Measurements from ENCODE around the gene ARHGEF9.

Gene ARHGEF9

DNA sequence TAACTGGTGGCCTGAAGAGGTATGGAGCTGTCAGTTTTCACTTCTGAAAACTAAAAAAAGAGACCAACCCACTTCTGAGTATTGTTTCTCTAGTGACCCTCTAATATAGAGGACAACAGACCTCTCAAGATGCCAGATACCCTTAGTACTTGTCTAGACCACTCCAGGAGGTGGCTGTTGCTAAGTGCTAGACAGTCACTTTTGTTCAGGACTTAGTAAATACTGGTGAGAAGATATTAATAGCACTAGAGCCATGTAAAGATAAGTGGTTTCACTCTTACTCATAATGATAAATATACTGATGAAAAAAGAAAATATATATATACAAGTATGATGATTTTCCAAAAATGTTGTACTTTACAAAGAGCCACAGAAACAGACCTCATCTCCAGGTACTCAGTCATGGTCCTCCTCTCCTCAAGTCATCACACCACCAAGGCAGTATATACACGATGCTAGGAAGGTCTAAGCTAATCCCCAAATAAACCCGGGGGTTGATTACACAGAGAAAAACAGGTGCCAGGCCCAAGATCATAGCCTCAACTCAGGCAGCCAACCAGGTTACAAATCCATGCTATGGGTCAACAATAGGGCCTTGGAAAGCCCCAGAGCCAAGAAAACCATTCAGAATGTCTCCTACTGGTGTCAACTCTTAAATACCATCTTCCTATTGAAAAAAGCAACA lies 66.9 kb downstream of the ARHGEF9 start:
- Histone ChIP-seq H3K4me1 (ENCODE audit: control insufficient read depth, insufficient read depth, low read length) (no peaks in the 10 kb centered on the region), H3K9me3 (ENCODE audit: control insufficient read depth, insufficient read depth, low read length) (peaks cover 34% of the 10 kb centered on the region), H3K4me3 (ENCODE audit: low read depth, low read length) (no peak overlapping the region), H3K36me3 (ENCODE audit: control insufficient read depth, insufficient read depth, low read length) (peaks cover 22% of the 10 kb centered on the region), H3K9ac (ENCODE audit: low read depth, low read length) (no peak overlapping the region), H3K27ac (ENCODE audit: low read depth, low read length) (no peak overlapping the region), H3K27me3 (ENCODE audit: control insufficient read depth, insufficient read depth, low read length) (no peaks in the 10 kb centered on the region)

DNA sequence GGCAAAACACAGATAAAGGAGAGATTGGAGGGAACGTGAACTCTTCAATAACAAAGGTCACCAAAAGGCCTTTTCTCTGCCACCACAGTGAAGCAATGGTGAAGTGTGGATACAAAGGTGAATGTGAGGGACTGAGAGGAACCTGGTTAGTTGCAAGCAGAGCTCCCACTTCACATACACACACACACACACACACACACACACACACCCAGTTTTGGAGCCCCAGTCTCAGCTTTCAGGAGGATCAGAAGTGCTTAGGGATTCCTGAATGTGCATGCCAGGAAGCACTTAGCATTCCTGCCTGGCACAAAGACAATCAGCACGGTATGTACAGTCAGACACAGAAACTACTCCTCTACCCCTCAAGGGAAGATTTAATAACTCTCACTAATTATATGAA lies 71.5 kb downstream of the ARHGEF9 start:
- H3K4me3 ChIP-seq (ENCODE audit: low read depth, low read length): no peak overlapping the region
- H3K9ac ChIP-seq (ENCODE audit: low read depth, low read length): no peak overlapping the region
- H3K27me3 ChIP-seq (ENCODE audit: control insufficient read depth, insufficient read depth, low read length): no peaks in the 10 kb centered on the region
- peaks cover 32% of the 10 kb centered on the region; the same call in 1 of the 2 replicates for H3K9me3 ChIP-seq (ENCODE audit: control insufficient read depth, insufficient read depth, low read length)
- peaks cover 5% of the 10 kb centered on the region; the same call in 1 of the 2 replicates for H3K36me3 ChIP-seq (ENCODE audit: control insufficient read depth, insufficient read depth, low read length)
- no peaks in the 10 kb centered on the region for H3K4me1 ChIP-seq (ENCODE audit: control insufficient read depth, insufficient read depth, low read length)
- H3K27ac ChIP-seq (ENCODE audit: low read depth, low read length): no peak overlapping the region

DNA sequence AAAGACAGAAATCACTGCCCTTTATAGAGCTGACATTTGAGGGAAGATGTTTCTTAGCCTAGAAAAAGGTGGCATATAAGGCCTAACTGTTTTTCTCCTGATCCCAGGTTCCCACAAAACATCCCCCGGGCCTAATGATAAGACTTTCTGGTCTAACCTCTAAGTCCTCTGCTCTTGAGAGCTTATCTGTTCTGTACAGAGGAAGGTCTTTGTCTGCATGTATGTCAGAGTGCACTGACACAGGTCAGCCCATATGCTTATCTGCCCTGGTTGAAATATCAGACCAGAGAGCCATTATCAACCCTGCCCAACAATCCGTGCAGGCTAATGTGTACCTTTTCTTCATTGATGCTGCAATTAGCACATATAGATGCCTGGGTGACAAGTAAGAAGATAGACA lies 76.2 kb downstream of the ARHGEF9 start:
- H3K9me3 ChIP-seq (ENCODE audit: control insufficient read depth, insufficient read depth, low read length): peaks cover 35% of the 10 kb centered on the region
- H3K27me3 ChIP-seq (ENCODE audit: control insufficient read depth, insufficient read depth, low read length): no peaks in the 10 kb centered on the region
- H3K4me3 ChIP-seq (ENCODE audit: low read depth, low read length): no peak overlapping the region
- H3K9ac ChIP-seq (ENCODE audit: low read depth, low read length): no peak overlapping the region
- H3K4me1 ChIP-seq (ENCODE audit: control insufficient read depth, insufficient read depth, low read length): no peaks in the 10 kb centered on the region
- no peak overlapping the region for H3K27ac ChIP-seq (ENCODE audit: low read depth, low read length)
- H3K36me3 ChIP-seq (ENCODE audit: control insufficient read depth, insufficient read depth, low read length): peaks cover 16% of the 10 kb centered on the region

DNA sequence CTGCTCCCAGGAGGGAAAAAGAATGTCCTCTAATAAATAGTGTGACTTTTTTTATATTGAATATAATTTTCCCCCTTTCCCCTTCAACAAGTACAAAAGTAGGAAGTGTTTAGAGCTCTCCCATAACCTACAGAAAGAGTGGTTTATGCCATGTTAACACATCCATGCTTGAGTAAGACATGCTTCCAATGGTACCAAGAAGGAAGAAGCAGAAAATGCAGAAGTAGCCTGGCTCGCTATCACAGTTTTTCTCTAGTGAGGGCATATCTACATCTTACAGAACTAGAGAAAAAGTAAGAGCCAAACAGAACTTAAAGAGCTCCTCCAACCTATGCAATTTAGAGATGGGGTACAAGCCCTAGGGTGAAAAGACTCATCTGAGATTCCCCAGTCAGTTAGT lies 82.5 kb downstream of the ARHGEF9 start:
- Histone ChIP-seq H3K9ac (ENCODE audit: low read depth, low read length) (no peak overlapping the region), H3K36me3 (ENCODE audit: control insufficient read depth, insufficient read depth, low read length) (peaks cover 45% of the 10 kb centered on the region), H3K4me3 (ENCODE audit: low read depth, low read length) (no peak overlapping the region), H3K9me3 (ENCODE audit: control insufficient read depth, insufficient read depth, low read length) (peaks cover 51% of the 10 kb centered on the region), H3K27me3 (ENCODE audit: control insufficient read depth, insufficient read depth, low read length) (no peaks in the 10 kb centered on the region), H3K27ac (ENCODE audit: low read depth, low read length) (no peak overlapping the region), H3K4me1 (ENCODE audit: control insufficient read depth, insufficient read depth, low read length) (no peaks in the 10 kb centered on the region)

DNA sequence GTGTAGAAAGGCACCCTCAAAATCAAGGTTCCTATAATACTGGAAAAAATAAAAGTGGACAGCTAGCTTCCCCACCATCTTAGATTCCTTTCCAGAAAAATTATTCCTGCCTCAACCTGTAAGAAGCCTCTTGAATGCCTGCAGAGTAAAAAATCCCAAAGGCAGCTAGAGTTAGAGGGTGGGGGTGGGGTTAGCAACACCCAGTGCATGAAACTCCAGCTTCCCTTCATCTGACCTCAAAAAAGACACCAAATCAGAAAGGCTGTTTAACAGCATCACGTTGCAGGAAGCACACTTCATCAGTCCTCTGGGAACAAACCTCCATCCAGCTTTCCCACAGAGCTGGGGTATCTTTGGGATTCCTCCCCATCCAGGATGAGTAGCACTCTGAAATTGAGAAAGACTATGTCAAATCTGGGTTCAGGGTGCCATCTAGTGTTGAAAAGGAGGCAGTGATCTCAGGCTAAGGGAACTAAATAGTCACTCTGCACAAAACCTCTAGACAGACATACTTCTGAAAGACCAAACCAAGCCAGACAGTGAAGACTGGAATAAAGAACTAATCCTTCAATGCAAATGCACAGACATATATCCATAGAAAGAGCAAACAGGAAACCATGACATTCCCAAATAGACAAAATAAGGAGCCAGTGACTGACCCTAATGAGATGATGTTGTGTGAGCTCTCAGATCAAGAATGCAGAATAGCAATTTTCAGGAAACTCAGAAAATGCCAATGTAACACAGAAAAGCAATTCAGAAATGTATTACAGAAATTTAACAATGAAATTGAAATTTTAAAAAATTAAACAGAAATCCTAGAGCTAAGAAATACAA lies 97.9 kb downstream of the ARHGEF9 start:
- H3K27me3 ChIP-seq (ENCODE audit: control insufficient read depth, insufficient read depth, low read length): no peaks in the 10 kb centered on the region
- no peaks in the 10 kb centered on the region for H3K36me3 ChIP-seq (ENCODE audit: control insufficient read depth, insufficient read depth, low read length)
- peaks cover 20% of the 10 kb centered on the region for H3K9me3 ChIP-seq (ENCODE audit: control insufficient read depth, insufficient read depth, low read length)
- no peak overlapping the region for H3K27ac ChIP-seq (ENCODE audit: low read depth, low read length)
- H3K4me1 ChIP-seq (ENCODE audit: control insufficient read depth, insufficient read depth, low read length): no peaks in the 10 kb centered on the region
- H3K9ac ChIP-seq (ENCODE audit: low read depth, low read length): no peak overlapping the region
- H3K4me3 ChIP-seq (ENCODE audit: low read depth, low read length): no peak overlapping the region

DNA sequence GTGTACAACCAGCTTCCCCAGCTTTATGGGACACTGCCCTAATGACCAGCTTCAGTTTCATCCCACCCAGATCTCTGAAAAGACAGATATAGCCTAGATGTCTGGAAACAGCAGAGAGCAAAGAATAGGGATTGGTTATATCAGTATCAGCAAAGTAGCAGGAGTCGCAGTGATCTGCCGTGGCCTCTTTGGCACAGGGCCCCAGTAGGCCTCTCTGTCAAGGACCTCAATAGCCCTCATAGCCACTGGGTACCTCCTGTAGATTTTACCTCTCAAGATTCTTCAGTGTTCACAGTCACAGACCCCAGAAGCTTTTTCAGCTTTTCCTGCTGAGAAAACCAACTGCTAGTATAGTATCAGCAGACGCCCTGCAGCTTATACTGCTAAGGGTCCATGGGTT lies 104.6 kb downstream of the ARHGEF9 start:
- Histone ChIP-seq H3K9ac (ENCODE audit: low read depth, low read length) (no peak overlapping the region), H3K36me3 (ENCODE audit: control insufficient read depth, insufficient read depth, low read length) (peaks cover 7% of the 10 kb centered on the region; the same call in 1 of the 2 replicates), H3K4me3 (ENCODE audit: low read depth, low read length) (no peak overlapping the region), H3K4me1 (ENCODE audit: control insufficient read depth, insufficient read depth, low read length) (no peaks in the 10 kb centered on the region), H3K27ac (ENCODE audit: low read depth, low read length) (no peak overlapping the region), H3K9me3 (ENCODE audit: control insufficient read depth, insufficient read depth, low read length) (peaks cover 28% of the 10 kb centered on the region), H3K27me3 (ENCODE audit: control insufficient read depth, insufficient read depth, low read length) (no peaks in the 10 kb centered on the region)

DNA sequence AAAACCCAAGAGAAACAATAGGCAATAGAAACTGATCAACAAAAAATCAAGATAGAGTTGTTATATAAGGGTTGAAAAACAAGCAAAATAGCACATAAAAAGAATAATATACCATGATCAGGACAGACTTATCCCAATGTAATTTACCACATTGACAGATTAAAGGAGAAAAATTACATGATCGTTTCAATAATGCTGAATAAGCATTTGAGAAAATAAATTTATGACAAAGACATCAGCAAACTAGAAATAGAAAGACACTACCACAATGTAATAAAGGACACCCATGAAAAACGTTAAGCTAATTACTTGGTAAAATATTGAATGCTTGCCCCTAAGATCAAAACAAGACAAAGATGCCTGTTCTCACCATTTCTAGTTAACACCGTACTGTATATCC lies 105.6 kb downstream of the ARHGEF9 start:
- H3K27me3 ChIP-seq (ENCODE audit: control insufficient read depth, insufficient read depth, low read length): no peaks in the 10 kb centered on the region
- H3K36me3 ChIP-seq (ENCODE audit: control insufficient read depth, insufficient read depth, low read length): peaks cover 16% of the 10 kb centered on the region; the same call in 1 of the 2 replicates
- no peak overlapping the region for H3K4me3 ChIP-seq (ENCODE audit: low read depth, low read length)
- H3K9me3 ChIP-seq (ENCODE audit: control insufficient read depth, insufficient read depth, low read length): peaks cover 29% of the 10 kb centered on the region
- H3K4me1 ChIP-seq (ENCODE audit: control insufficient read depth, insufficient read depth, low read length): no peaks in the 10 kb centered on the region
- H3K27ac ChIP-seq (ENCODE audit: low read depth, low read length): no peak overlapping the region
- no peak overlapping the region for H3K9ac ChIP-seq (ENCODE audit: low read depth, low read length)

DNA sequence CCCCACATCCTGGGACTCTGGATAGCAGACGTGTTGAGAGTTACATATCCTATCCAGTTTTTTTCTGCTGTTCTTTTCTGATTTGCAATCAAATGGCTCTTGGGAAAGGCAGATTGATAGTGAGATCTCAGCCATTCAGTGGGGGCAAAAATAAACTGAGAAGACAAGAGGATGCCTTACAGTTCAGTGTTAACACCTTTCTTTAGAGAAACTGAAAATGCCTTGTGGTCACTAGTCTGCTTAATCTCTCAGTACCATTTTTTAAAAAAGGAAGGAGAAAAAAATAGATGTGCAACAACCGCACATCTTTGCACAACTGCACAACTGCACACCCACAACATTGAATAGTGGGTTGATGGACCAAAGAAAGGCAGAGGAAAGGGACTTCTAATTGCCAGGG lies 109.3 kb downstream of the ARHGEF9 start:
- Histone ChIP-seq H3K4me1 (ENCODE audit: control insufficient read depth, insufficient read depth, low read length) (no peaks in the 10 kb centered on the region), H3K27me3 (ENCODE audit: control insufficient read depth, insufficient read depth, low read length) (no peaks in the 10 kb centered on the region), H3K4me3 (ENCODE audit: low read depth, low read length) (no peak overlapping the region), H3K9ac (ENCODE audit: low read depth, low read length) (no peak overlapping the region), H3K36me3 (ENCODE audit: control insufficient read depth, insufficient read depth, low read length) (peaks cover 50% of the 10 kb centered on the region), H3K27ac (ENCODE audit: low read depth, low read length) (no peak overlapping the region), H3K9me3 (ENCODE audit: control insufficient read depth, insufficient read depth, low read length) (peaks cover 37% of the 10 kb centered on the region)

DNA sequence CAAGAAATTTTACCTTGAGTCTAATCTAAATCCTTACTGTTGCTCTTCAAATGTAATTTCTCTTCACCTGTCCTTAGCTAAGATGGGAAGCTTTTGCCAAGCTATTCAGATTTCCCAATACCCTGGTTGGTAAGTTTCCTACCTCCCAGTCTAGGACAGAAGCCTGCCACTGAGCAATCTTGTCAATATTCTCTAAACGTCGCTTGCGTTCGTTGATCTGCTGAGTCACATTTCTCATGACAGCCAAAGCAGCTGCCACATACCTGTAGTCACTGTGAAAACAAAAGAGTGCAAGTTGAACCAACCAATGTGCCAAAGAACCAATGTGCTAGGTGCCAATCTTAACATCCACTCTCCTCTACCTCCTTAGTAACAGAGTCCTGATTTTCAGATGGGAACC lies 111.1 kb downstream of the ARHGEF9 start:
- H3K9me3 ChIP-seq (ENCODE audit: control insufficient read depth, insufficient read depth, low read length): peaks cover 44% of the 10 kb centered on the region
- no peaks in the 10 kb centered on the region for H3K4me1 ChIP-seq (ENCODE audit: control insufficient read depth, insufficient read depth, low read length)
- H3K4me3 ChIP-seq (ENCODE audit: low read depth, low read length): no peak overlapping the region
- H3K36me3 ChIP-seq (ENCODE audit: control insufficient read depth, insufficient read depth, low read length): peaks cover 62% of the 10 kb centered on the region
- H3K27ac ChIP-seq (ENCODE audit: low read depth, low read length): no peak overlapping the region
- H3K9ac ChIP-seq (ENCODE audit: low read depth, low read length): no peak overlapping the region
- H3K27me3 ChIP-seq (ENCODE audit: control insufficient read depth, insufficient read depth, low read length): no peaks in the 10 kb centered on the region

DNA sequence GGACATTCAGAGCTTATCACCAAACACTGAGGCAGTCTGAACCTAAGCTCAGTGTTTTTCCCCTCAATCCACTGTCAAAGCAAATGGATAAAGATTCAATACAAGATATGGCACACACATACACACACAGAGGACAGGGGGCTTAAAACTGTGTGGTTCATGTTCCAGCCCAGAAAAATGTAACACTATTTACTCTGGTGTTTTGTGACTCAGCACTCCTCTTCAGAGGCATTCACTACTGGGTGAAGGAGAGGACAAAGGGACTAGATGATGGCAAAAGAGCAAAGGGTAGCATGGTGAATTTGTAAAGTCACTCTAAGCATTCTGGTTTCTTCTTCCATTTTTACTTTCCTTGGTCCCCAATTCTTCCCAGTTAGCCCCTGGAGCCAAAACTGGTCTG lies 120.3 kb downstream of the ARHGEF9 start:
- Histone ChIP-seq H3K27ac (ENCODE audit: low read depth, low read length) (no peak overlapping the region), H3K27me3 (ENCODE audit: control insufficient read depth, insufficient read depth, low read length) (no peaks in the 10 kb centered on the region), H3K36me3 (ENCODE audit: control insufficient read depth, insufficient read depth, low read length) (peaks cover 32% of the 10 kb centered on the region), H3K4me1 (ENCODE audit: control insufficient read depth, insufficient read depth, low read length) (no peaks in the 10 kb centered on the region), H3K9ac (ENCODE audit: low read depth, low read length) (no peak overlapping the region), H3K4me3 (ENCODE audit: low read depth, low read length) (no peak overlapping the region), H3K9me3 (ENCODE audit: control insufficient read depth, insufficient read depth, low read length) (peaks cover 49% of the 10 kb centered on the region)

DNA sequence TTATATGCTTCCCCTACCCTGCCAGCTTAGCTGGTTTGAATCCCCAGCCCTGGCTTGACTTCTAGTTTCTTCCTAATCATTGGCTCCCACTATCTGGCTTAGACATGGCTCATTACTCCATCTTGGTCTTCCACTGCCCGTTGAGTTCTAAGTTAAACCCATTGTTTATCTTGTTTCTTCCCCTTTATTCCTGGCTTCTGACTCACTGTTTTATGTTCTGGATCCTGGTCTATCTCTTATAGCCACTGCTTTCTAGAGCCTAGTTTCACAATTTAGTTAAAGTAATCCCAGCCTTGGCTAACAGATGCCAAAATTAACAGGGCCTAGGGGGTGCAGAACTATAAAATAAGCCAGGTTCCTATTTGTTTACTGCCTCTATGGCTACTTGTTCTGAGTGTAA lies 120.9 kb downstream of the ARHGEF9 start:
- Histone ChIP-seq H3K9ac (ENCODE audit: low read depth, low read length) (no peak overlapping the region), H3K9me3 (ENCODE audit: control insufficient read depth, insufficient read depth, low read length) (peaks cover 47% of the 10 kb centered on the region), H3K27ac (ENCODE audit: low read depth, low read length) (no peak overlapping the region), H3K4me3 (ENCODE audit: low read depth, low read length) (no peak overlapping the region), H3K27me3 (ENCODE audit: control insufficient read depth, insufficient read depth, low read length) (no peaks in the 10 kb centered on the region), H3K4me1 (ENCODE audit: control insufficient read depth, insufficient read depth, low read length) (no peaks in the 10 kb centered on the region), H3K36me3 (ENCODE audit: control insufficient read depth, insufficient read depth, low read length) (peaks cover 28% of the 10 kb centered on the region)
